ENCODE data around the gene ZSWIM1.

GRCh38 chr20:45848969-45849582, 32.0 kb upstream of the ZSWIM1 start:
- no peak for TF ChIP-seq ZNF580 (CRISPR knock-in tag; IDR thresholded peaks at IDR 0.05; ENCODE audit: borderline replicate concordance, low read depth)
- TF ChIP-seq SP2 (CRISPR knock-in tag; IDR thresholded peaks at IDR 0.05): no peak
- no peak for TF ChIP-seq CTCF (CRISPR knock-in tag; IDR thresholded peaks at IDR 0.05)
- TF ChIP-seq POLR2G (IDR thresholded peaks at IDR 0.05; ENCODE audit: low read depth, low read length): no peak
- TF ChIP-seq, protein P1, sequence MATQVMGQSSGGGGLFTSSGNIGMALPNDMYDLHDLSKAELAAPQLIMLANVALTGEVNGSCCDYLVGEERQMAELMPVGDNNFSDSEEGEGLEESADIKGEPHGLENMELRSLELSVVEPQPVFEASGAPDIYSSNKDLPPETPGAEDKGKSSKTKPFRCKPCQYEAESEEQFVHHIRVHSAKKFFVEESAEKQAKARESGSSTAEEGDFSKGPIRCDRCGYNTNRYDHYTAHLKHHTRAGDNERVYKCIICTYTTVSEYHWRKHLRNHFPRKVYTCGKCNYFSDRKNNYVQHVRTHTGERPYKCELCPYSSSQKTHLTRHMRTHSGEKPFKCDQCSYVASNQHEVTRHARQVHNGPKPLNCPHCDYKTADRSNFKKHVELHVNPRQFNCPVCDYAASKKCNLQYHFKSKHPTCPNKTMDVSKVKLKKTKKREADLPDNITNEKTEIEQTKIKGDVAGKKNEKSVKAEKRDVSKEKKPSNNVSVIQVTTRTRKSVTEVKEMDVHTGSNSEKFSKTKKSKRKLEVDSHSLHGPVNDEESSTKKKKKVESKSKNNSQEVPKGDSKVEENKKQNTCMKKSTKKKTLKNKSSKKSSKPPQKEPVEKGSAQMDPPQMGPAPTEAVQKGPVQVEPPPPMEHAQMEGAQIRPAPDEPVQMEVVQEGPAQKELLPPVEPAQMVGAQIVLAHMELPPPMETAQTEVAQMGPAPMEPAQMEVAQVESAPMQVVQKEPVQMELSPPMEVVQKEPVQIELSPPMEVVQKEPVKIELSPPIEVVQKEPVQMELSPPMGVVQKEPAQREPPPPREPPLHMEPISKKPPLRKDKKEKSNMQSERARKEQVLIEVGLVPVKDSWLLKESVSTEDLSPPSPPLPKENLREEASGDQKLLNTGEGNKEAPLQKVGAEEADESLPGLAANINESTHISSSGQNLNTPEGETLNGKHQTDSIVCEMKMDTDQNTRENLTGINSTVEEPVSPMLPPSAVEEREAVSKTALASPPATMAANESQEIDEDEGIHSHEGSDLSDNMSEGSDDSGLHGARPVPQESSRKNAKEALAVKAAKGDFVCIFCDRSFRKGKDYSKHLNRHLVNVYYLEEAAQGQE (IDR thresholded peaks at IDR 0.05; ENCODE audit: borderline replicate concordance in 1 of 2, low read depth in 1 of 2, low read length in 2 of 2): no peak
- TF ChIP-seq ARID3A (IDR thresholded peaks at IDR 0.05; ENCODE audit: low read depth, low read length): no peak
- no peak for TF ChIP-seq KLF13 (CRISPR knock-in tag; IDR thresholded peaks at IDR 0.05)
- no peak for TF ChIP-seq DNMT1 (CRISPR knock-in tag; IDR thresholded peaks at IDR 0.05)
- TF ChIP-seq, protein P2, sequence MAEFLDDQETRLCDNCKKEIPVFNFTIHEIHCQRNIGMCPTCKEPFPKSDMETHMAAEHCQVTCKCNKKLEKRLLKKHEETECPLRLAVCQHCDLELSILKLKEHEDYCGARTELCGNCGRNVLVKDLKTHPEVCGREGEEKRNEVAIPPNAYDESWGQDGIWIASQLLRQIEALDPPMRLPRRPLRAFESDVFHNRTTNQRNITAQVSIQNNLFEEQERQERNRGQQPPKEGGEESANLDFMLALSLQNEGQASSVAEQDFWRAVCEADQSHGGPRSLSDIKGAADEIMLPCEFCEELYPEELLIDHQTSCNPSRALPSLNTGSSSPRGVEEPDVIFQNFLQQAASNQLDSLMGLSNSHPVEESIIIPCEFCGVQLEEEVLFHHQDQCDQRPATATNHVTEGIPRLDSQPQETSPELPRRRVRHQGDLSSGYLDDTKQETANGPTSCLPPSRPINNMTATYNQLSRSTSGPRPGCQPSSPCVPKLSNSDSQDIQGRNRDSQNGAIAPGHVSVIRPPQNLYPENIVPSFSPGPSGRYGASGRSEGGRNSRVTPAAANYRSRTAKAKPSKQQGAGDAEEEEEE (CRISPR knock-in tag; IDR thresholded peaks at IDR 0.05; ENCODE audit: borderline replicate concordance): no peak
- TF ChIP-seq POLR2AphosphoS5 (IDR thresholded peaks at IDR 0.05; ENCODE audit: low read depth, low read length): no peak
- no peak for TF ChIP-seq CREBL2 (CRISPR knock-in tag; IDR thresholded peaks at IDR 0.05; ENCODE audit: borderline replicate concordance)
- no peak for TF ChIP-seq STAG1 (CRISPR knock-in tag; IDR thresholded peaks at IDR 0.05)
- TF ChIP-seq ZFP82 (CRISPR knock-in tag; IDR thresholded peaks at IDR 0.05; ENCODE audit: borderline replicate concordance): no peak
